ENCODE data around the gene PRKCH.

The PRKCH gene

DNA sequence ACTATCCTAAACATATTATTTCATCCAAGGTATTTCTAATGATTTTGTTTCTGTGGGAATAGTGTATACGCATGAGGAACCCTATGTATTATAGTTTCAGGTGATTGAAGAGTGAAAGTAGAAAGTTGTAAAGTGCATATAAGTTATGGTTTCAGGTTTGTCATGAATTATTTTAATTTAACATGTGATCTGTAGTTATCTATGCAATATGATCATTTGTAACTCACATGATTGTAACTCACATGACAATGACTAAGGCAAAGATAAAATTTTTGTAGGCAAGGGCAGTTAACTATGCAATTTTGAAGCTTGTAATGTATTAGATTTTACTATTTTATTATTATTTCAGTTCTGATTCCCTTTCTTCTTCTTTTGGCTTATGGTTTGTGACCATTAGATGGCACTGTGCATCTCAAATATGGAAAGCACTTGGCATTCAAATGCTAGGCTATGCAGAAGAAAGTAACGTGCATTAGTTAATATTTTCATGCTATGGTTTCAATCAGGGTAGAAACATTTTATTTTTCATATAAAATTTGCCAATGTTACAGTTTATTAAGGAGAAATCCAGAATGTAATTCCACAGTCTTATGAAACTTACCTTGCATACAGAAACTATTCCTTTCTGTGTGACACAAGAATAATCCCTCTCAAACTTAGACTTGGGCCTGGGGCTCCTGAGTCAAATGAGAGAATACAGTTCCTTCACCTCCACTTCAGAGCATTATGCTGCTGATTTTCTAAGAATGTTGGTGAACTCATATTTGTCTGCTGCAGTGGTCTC, 24.5 kb upstream of the PRKCH start:
- no peak overlapping the region for H3K27ac ChIP-seq (ENCODE audit: low read length, poor library complexity, severe bottlenecking)
- H3K4me3 ChIP-seq (ENCODE audit: insufficient read depth in 1 of 2, low read depth in 1 of 2, low read length in 2 of 2): no peak overlapping the region
- H3K14ac ChIP-seq (ENCODE audit: low read length in 2 of 2): no peak overlapping the region
- 80% methylated on average over 1 of the region's 2 CpGs for WGBS
- H2AFZ ChIP-seq (ENCODE audit: low read depth, low read length): no peak overlapping the region
- H2BK15ac ChIP-seq (ENCODE audit: low read depth, poor library complexity, severe bottlenecking): no peak overlapping the region
- H3K23ac ChIP-seq (ENCODE audit: low read length in 2 of 2): no peak overlapping the region
- no peak overlapping the region for H2BK120ac ChIP-seq (ENCODE audit: low read depth, low read length)
- no peak overlapping the region for H3K4ac ChIP-seq (ENCODE audit: low read depth in 1 of 2, low read length in 2 of 2)
- H3K18ac ChIP-seq (ENCODE audit: low read depth in 1 of 2, low read length in 2 of 2): no peak overlapping the region
- H3K27me3 ChIP-seq (ENCODE audit: control insufficient read depth in 1 of 2, insufficient read depth in 1 of 2, low read length in 2 of 2): no peaks in the 10 kb centered on the region
- no peaks in the 10 kb centered on the region for H3K36me3 ChIP-seq (ENCODE audit: control insufficient read depth in 1 of 2, insufficient read depth in 2 of 2, low read depth in 1 of 2, low read length in 2 of 2)
- no peak overlapping the region for H3K4me2 ChIP-seq (ENCODE audit: low read length, poor library complexity, severe bottlenecking)
- no peak overlapping the region for H2AK5ac ChIP-seq (ENCODE audit: low read length, severe bottlenecking)
- H3K9me3 ChIP-seq (ENCODE audit: control insufficient read depth, low read length): peaks cover 7% of the 10 kb centered on the region
- H3K79me1 ChIP-seq (replicated peaks; ENCODE audit: low read length, poor library complexity, severe bottlenecking): no peaks in the 10 kb centered on the region
- H3K4me1 ChIP-seq (ENCODE audit: control insufficient read depth, insufficient read depth, low read depth, low read length): no peaks in the 10 kb centered on the region
- no peak overlapping the region for H4K91ac ChIP-seq (ENCODE audit: low read length)
- H2BK5ac ChIP-seq (ENCODE audit: low read depth, low read length, poor library complexity, severe bottlenecking): no peak overlapping the region
- H2BK12ac ChIP-seq (ENCODE audit: low read length in 2 of 2): no peak overlapping the region
- DNase-seq: peak; percentile 38
- H4K8ac ChIP-seq (ENCODE audit: low read length): no peak overlapping the region
- peak overlapping the region; percentile 46 for H3K9ac ChIP-seq (ENCODE audit: low read length)

DNA sequence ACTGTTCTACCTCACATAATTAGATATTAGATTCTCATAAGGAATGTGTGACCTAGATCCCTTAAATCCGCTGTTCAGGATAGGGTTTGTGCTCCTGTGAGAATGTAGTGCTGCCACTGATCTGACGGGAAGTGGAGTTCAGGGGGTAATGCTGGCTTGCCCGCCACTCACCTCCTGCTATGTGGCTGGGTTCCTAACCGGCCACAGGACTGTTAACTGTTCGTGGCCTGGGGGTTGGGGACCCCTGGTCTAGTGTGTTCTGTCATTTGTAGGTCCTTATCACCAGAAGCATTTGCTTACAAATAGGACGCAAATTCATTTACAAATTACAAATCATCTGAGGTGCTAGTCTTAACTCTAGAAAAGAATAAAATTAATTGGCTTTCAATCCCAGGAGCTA, 23.8 kb upstream of the PRKCH start:
- WGBS: 62% methylated on average over 2 of the region's 6 CpGs
- no peaks in the 10 kb centered on the region for H3K4me1 ChIP-seq (ENCODE audit: control insufficient read depth, insufficient read depth, low read depth, low read length)
- no peak overlapping the region for H2BK12ac ChIP-seq (ENCODE audit: low read length in 2 of 2)
- no peak overlapping the region for H4K8ac ChIP-seq (ENCODE audit: low read length)
- no peak overlapping the region for H2AFZ ChIP-seq (ENCODE audit: low read depth, low read length)
- no peak overlapping the region for H2BK15ac ChIP-seq (ENCODE audit: low read depth, poor library complexity, severe bottlenecking)
- H3K36me3 ChIP-seq (ENCODE audit: control insufficient read depth in 1 of 2, insufficient read depth in 2 of 2, low read depth in 1 of 2, low read length in 2 of 2): no peaks in the 10 kb centered on the region
- no peak overlapping the region for H3K4ac ChIP-seq (ENCODE audit: low read depth in 1 of 2, low read length in 2 of 2)
- H3K23ac ChIP-seq (ENCODE audit: low read length in 2 of 2): no peak overlapping the region
- H2AK5ac ChIP-seq (ENCODE audit: low read length, severe bottlenecking): no peak overlapping the region
- H4K91ac ChIP-seq (ENCODE audit: low read length): no peak overlapping the region
- no peak overlapping the region for H3K14ac ChIP-seq (ENCODE audit: low read length in 2 of 2)
- no peak overlapping the region for H3K4me3 ChIP-seq (ENCODE audit: insufficient read depth in 1 of 2, low read depth in 1 of 2, low read length in 2 of 2)
- no peak for DNase-seq
- no peak overlapping the region for H3K18ac ChIP-seq (ENCODE audit: low read depth in 1 of 2, low read length in 2 of 2)
- H3K9me3 ChIP-seq (ENCODE audit: control insufficient read depth, low read length): peaks cover 10% of the 10 kb centered on the region
- no peak overlapping the region for H2BK120ac ChIP-seq (ENCODE audit: low read depth, low read length)
- H3K9ac ChIP-seq (ENCODE audit: low read length): no peak overlapping the region
- H3K79me1 ChIP-seq (replicated peaks; ENCODE audit: low read length, poor library complexity, severe bottlenecking): no peaks in the 10 kb centered on the region
- H3K27ac ChIP-seq (ENCODE audit: low read length, poor library complexity, severe bottlenecking): no peak overlapping the region
- no peak overlapping the region for H2BK5ac ChIP-seq (ENCODE audit: low read depth, low read length, poor library complexity, severe bottlenecking)
- H3K27me3 ChIP-seq (ENCODE audit: control insufficient read depth in 1 of 2, insufficient read depth in 1 of 2, low read length in 2 of 2): no peaks in the 10 kb centered on the region
- no peak overlapping the region for H3K4me2 ChIP-seq (ENCODE audit: low read length, poor library complexity, severe bottlenecking)

DNA sequence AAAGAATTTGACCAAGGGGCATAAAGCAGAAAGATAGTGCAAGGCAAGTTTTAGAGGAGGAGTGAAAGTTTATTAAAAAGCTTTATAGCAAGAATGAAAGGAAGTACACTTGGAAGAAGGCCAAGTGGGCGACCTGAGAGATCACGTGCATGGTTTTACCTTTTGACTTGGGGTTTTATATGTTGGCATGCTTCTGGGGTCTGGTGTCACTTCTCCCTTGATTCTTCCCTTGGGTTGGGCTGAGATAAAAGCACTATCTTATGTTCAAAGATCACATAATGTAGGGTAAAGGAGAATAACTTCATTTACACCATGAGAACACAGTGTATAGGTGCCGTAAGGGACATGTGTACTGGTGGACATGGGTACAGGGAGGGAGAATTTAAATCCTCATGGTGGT, 22.6 kb upstream of the PRKCH start:
- no peak overlapping the region for H2AFZ ChIP-seq (ENCODE audit: low read depth, low read length)
- no peak overlapping the region for H2BK120ac ChIP-seq (ENCODE audit: low read depth, low read length)
- no peak overlapping the region for H3K27ac ChIP-seq (ENCODE audit: low read length, poor library complexity, severe bottlenecking)
- H3K79me1 ChIP-seq (replicated peaks; ENCODE audit: low read length, poor library complexity, severe bottlenecking): no peaks in the 10 kb centered on the region
- no peak overlapping the region for H4K8ac ChIP-seq (ENCODE audit: low read length)
- no peak overlapping the region for H3K4ac ChIP-seq (ENCODE audit: low read depth in 1 of 2, low read length in 2 of 2)
- H3K18ac ChIP-seq (ENCODE audit: low read depth in 1 of 2, low read length in 2 of 2): no peak overlapping the region
- no peaks in the 10 kb centered on the region for H3K4me1 ChIP-seq (ENCODE audit: control insufficient read depth, insufficient read depth, low read depth, low read length)
- no peak overlapping the region for H3K23ac ChIP-seq (ENCODE audit: low read length in 2 of 2)
- H3K4me2 ChIP-seq (ENCODE audit: low read length, poor library complexity, severe bottlenecking): no peak overlapping the region
- no peak overlapping the region for H2AK5ac ChIP-seq (ENCODE audit: low read length, severe bottlenecking)
- no peak overlapping the region for H2BK15ac ChIP-seq (ENCODE audit: low read depth, poor library complexity, severe bottlenecking)
- H3K4me3 ChIP-seq (ENCODE audit: insufficient read depth in 1 of 2, low read depth in 1 of 2, low read length in 2 of 2): no peak overlapping the region
- H3K9me3 ChIP-seq (ENCODE audit: control insufficient read depth, low read length): peaks cover 10% of the 10 kb centered on the region
- H2BK12ac ChIP-seq (ENCODE audit: low read length in 2 of 2): no peak overlapping the region
- no peak for DNase-seq
- no peak overlapping the region for H4K91ac ChIP-seq (ENCODE audit: low read length)
- 82% methylated on average over 3 of the region's 3 CpGs for WGBS
- H3K27me3 ChIP-seq (ENCODE audit: control insufficient read depth in 1 of 2, insufficient read depth in 1 of 2, low read length in 2 of 2): no peaks in the 10 kb centered on the region
- no peak overlapping the region for H3K9ac ChIP-seq (ENCODE audit: low read length)
- H2BK5ac ChIP-seq (ENCODE audit: low read depth, low read length, poor library complexity, severe bottlenecking): no peak overlapping the region
- no peak overlapping the region for H3K14ac ChIP-seq (ENCODE audit: low read length in 2 of 2)
- H3K36me3 ChIP-seq (ENCODE audit: control insufficient read depth in 1 of 2, insufficient read depth in 2 of 2, low read depth in 1 of 2, low read length in 2 of 2): no peaks in the 10 kb centered on the region

DNA sequence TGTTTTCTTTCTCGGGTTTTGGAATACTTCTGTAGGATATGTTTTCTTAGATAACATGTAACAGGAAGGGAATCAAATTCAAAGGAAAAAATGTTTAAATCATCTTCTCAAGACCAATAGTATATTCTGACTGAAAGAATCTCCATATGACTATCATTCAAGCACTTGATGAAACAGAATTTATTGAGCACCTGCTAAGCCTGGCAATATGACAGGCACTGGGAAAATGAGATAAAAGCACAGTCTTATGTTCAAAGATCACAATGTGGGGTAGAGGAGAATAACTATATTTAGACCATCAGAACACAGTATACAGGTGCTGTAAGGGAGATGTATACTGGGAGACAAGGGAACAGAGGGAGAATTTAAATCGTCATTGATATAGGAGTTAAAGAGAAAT, 21.2 kb upstream of the PRKCH start:
- Histone ChIP-seq H3K79me1 (replicated peaks; ENCODE audit: low read length, poor library complexity, severe bottlenecking) (no peaks in the 10 kb centered on the region), H3K27ac (ENCODE audit: low read length, poor library complexity, severe bottlenecking) (no peak overlapping the region), H3K9ac (ENCODE audit: low read length) (no peak overlapping the region), H2BK12ac (ENCODE audit: low read length in 2 of 2) (no peak overlapping the region), H4K8ac (ENCODE audit: low read length) (no peak overlapping the region), H3K4me2 (ENCODE audit: low read length, poor library complexity, severe bottlenecking) (no peak overlapping the region), H3K36me3 (ENCODE audit: control insufficient read depth in 1 of 2, insufficient read depth in 2 of 2, low read depth in 1 of 2, low read length in 2 of 2) (no peaks in the 10 kb centered on the region), H2BK15ac (ENCODE audit: low read depth, poor library complexity, severe bottlenecking) (no peak overlapping the region), H2BK5ac (ENCODE audit: low read depth, low read length, poor library complexity, severe bottlenecking) (no peak overlapping the region), H3K23ac (ENCODE audit: low read length in 2 of 2) (no peak overlapping the region), H2AK5ac (ENCODE audit: low read length, severe bottlenecking) (no peak overlapping the region), H3K9me3 (ENCODE audit: control insufficient read depth, low read length) (peaks cover 10% of the 10 kb centered on the region), H3K4me1 (ENCODE audit: control insufficient read depth, insufficient read depth, low read depth, low read length) (no peaks in the 10 kb centered on the region), H3K4ac (ENCODE audit: low read depth in 1 of 2, low read length in 2 of 2) (no peak overlapping the region), H2BK120ac (ENCODE audit: low read depth, low read length) (no peak overlapping the region), H3K14ac (ENCODE audit: low read length in 2 of 2) (no peak overlapping the region), H3K27me3 (ENCODE audit: control insufficient read depth in 1 of 2, insufficient read depth in 1 of 2, low read length in 2 of 2) (no peaks in the 10 kb centered on the region), H4K91ac (ENCODE audit: low read length) (no peak overlapping the region), H3K18ac (ENCODE audit: low read depth in 1 of 2, low read length in 2 of 2) (no peak overlapping the region), H3K4me3 (ENCODE audit: insufficient read depth in 1 of 2, low read depth in 1 of 2, low read length in 2 of 2) (no peak overlapping the region), H2AFZ (ENCODE audit: low read depth, low read length) (no peak overlapping the region)
- no peak for DNase-seq
- 36% methylated on average over 2 of the region's 2 CpGs for WGBS

Measured in mesenchymal stem cell (in vitro differentiated cells and primary cell).